H9 (cell line): Measurements from ENCODE around the gene ATPAF2. TPM values are rescaled to one million over a fixed set of nuclear protein-coding genes. Genes with fewer than 3 reads are reported as not detected.

Source experiments
- DNase-seq: peaks from one replicate; pipeline ENCODE4 v3.0.0-alpha.2; 2017
- H2AFZ ChIP-seq: one replicate; pipeline ENCODE4 v1.6.1; 2013; ENCODE audit warnings: mild to moderate bottlenecking, low read length, control low read depth, moderate library complexity
- H2AK5ac ChIP-seq: 2 replicates; pipeline ENCODE4 v1.6.1; 2013; ENCODE audit warnings: low read length, control low read depth, mixed read lengths; ENCODE audit not compliant: insufficient read length
- H2BK120ac ChIP-seq: one replicate; pipeline ENCODE4 v1.6.1; 2013; ENCODE audit warnings: low read depth, mild to moderate bottlenecking, low read length, control low read depth, inconsistent platforms; ENCODE audit not compliant: poor library complexity, severe bottlenecking
- H2BK12ac ChIP-seq: 2 replicates; pipeline ENCODE4 v1.6.1; 2013; ENCODE audit warnings: low read length, control low read depth, mixed read lengths, low read depth; ENCODE audit not compliant: insufficient read length
- H2BK15ac ChIP-seq: 2 replicates; pipeline ENCODE4 v1.6.1; 2013; ENCODE audit warnings: low read depth, low read length, control low read depth
- H2BK20ac ChIP-seq: one replicate; pipeline ENCODE4 v1.6.1; 2013; ENCODE audit warnings: low read depth, mild to moderate bottlenecking, low read length, control low read depth, inconsistent platforms; ENCODE audit not compliant: poor library complexity, severe bottlenecking
- H2BK5ac ChIP-seq: 2 replicates; pipeline ENCODE4 v1.6.1; 2013; ENCODE audit warnings: low read length, control low read depth, mixed read lengths; ENCODE audit not compliant: insufficient read length
- H3K14ac ChIP-seq: 2 replicates; pipeline ENCODE4 v1.6.1; 2013; ENCODE audit warnings: low read length, control low read depth; ENCODE audit not compliant: insufficient read depth
- H3K18ac ChIP-seq: 2 replicates; pipeline ENCODE4 v1.6.1; 2013; ENCODE audit warnings: low read depth, mild to moderate bottlenecking, mixed read lengths, low read length, control low read depth; ENCODE audit not compliant: insufficient read length
- H3K23ac ChIP-seq: 2 replicates; pipeline ENCODE4 v1.6.1; 2013; ENCODE audit warnings: low read length, control low read depth, mixed read lengths, low read depth; ENCODE audit not compliant: insufficient read length
- H3K23me2 ChIP-seq: 2 replicates; pipeline ENCODE4 v1.6.1; 2013; ENCODE audit warnings: low read depth, mild to moderate bottlenecking, mixed read lengths, low read length, control low read depth; ENCODE audit not compliant: insufficient read length, poor library complexity, severe bottlenecking
- H3K27ac ChIP-seq: 2 replicates; pipeline ENCODE4 v1.5.1; 2013; ENCODE audit warnings: low read length, control low read depth, mixed read lengths, low read depth; ENCODE audit not compliant: insufficient read length
- H3K27me3 ChIP-seq: 2 replicates; pipeline ENCODE4 v1.6.1; 2013; ENCODE audit warnings: low read length, control low read depth, inconsistent platforms; ENCODE audit not compliant: insufficient read depth
- H3K4ac ChIP-seq: 2 replicates; pipeline ENCODE4 v1.6.1; 2013; ENCODE audit warnings: low read depth, mild to moderate bottlenecking, control low read depth, inconsistent platforms, low read length, moderate library complexity
- H3K4me1 ChIP-seq: 2 replicates; pipeline ENCODE4 v1.6.1; 2013; ENCODE audit warnings: low read length, control low read depth, inconsistent platforms; ENCODE audit not compliant: insufficient read depth
- H3K4me2 ChIP-seq: 2 replicates; pipeline ENCODE4 v1.6.1; 2013; ENCODE audit warnings: low read length, control low read depth, mixed read lengths; ENCODE audit not compliant: insufficient read length, insufficient read depth
- H3K56ac ChIP-seq: 2 replicates; pipeline ENCODE4 v1.6.1; 2013; ENCODE audit warnings: low read depth, mild to moderate bottlenecking, mixed read lengths, low read length, control low read depth; ENCODE audit not compliant: insufficient read length
- H3K79me1 ChIP-seq: 2 replicates; pipeline ENCODE4 v1.6.1; 2013; ENCODE audit warnings: low read depth, mild to moderate bottlenecking, moderate library complexity, low read length, control low read depth, inconsistent platforms; ENCODE audit not compliant: insufficient read depth, poor library complexity, severe bottlenecking
- H3K79me2 ChIP-seq: 2 replicates; pipeline ENCODE4 v1.6.1; 2013; ENCODE audit warnings: low read length, control low read depth, inconsistent platforms; ENCODE audit not compliant: insufficient read depth
- H3K9ac ChIP-seq: 2 replicates; pipeline ENCODE4 v1.6.1; 2013; ENCODE audit warnings: low read length, control low read depth, mixed read lengths; ENCODE audit not compliant: insufficient read length; ENCODE audit errors: extremely low read depth
- H3K9me3 ChIP-seq: one replicate; pipeline ENCODE4 v1.6.1; 2013; ENCODE audit warnings: low read depth, low read length, inconsistent platforms; ENCODE audit not compliant: control insufficient read depth
- H3T11ph ChIP-seq: one replicate; pipeline ENCODE4 v1.6.1; 2013; ENCODE audit warnings: mild to moderate bottlenecking, low read length, control low read depth, inconsistent platforms
- H4K20me1 ChIP-seq: one replicate; pipeline ENCODE4 v1.6.1; 2013; ENCODE audit not compliant: control insufficient read depth, insufficient read length, insufficient read depth
- H4K5ac ChIP-seq: 2 replicates; pipeline ENCODE4 v1.6.1; 2013; ENCODE audit warnings: low read depth, mild to moderate bottlenecking, mixed read lengths, low read length, control low read depth; ENCODE audit not compliant: insufficient read length
- H4K8ac ChIP-seq: replicated peaks from 2 replicates; pipeline ENCODE4 v1.6.1; 2013; ENCODE audit warnings: low read length, control low read depth, mixed read lengths, low read depth; ENCODE audit not compliant: insufficient read length
- H4K91ac ChIP-seq: 2 replicates; pipeline ENCODE4 v1.6.1; 2013; ENCODE audit warnings: low read depth, mild to moderate bottlenecking, moderate library complexity, mixed read lengths, low read length, control low read depth; ENCODE audit not compliant: insufficient read length
- H3K27ac Mint-ChIP-seq, 3 experiments: 2 replicates in 2 of 3; 3 replicates in 1 of 3; pipeline ENCODE4 v1.8.0; 2020 to 2021; ENCODE audit warnings: mixed read lengths in 3 of 3, mild to moderate bottlenecking in 1 of 3, moderate library complexity in 1 of 3
- H3K27me3 Mint-ChIP-seq: 2 replicates; pipeline ENCODE4 v1.8.0; 2021; ENCODE audit warnings: low read depth, mild to moderate bottlenecking, moderate library complexity, mixed read lengths
- H3K36me3 Mint-ChIP-seq, 3 experiments: 2 replicates in 2 of 3; 3 replicates in 1 of 3; pipeline ENCODE4 v1.8.0; 2020 to 2021; ENCODE audit warnings: low read depth in 3 of 3, mixed read lengths in 3 of 3; ENCODE audit not compliant: insufficient read depth in 1 of 3
- H3K4me1 Mint-ChIP-seq, 2 experiments: 2 replicates each; pipeline ENCODE4 v1.8.0; 2020; ENCODE audit warnings: mixed read lengths in 2 of 2
- H3K4me3 Mint-ChIP-seq, 2 experiments: 2 replicates in 1 of 2; 3 replicates in 1 of 2; pipeline ENCODE4 v1.8.0; 2020 to 2021; ENCODE audit warnings: mild to moderate bottlenecking in 2 of 2, mixed read lengths in 2 of 2, moderate library complexity in 1 of 2
- H3K9me3 Mint-ChIP-seq, 2 experiments: 2 replicates in 1 of 2; 3 replicates in 1 of 2; pipeline ENCODE4 v1.8.0; 2020; ENCODE audit warnings: mild to moderate bottlenecking in 2 of 2, mixed read lengths in 2 of 2, moderate library complexity in 1 of 2
- CTCF ChIP-seq: fragments of 200-600 bp; sonication (generic); conservative IDR thresholded peaks from 3 replicates; pipeline ENCODE4 v1.8.0; 2021; ENCODE audit warnings: antibody characterized with exemption, mild to moderate bottlenecking
- WGBS: extraction: QIAGEN DNeasy Blood & Tissue Kit; methylation state at CpG from one replicate; pipeline ENCODE4 v1.1.7; 2013; ENCODE audit warnings: missing lambda C conversion rate, low lambda C conversion rate, mixed read lengths; ENCODE audit not compliant: insufficient read length; ENCODE audit errors: extremely low coverage; 5-methylcytosine and 5-hydroxymethylcytosine counted together
- total RNA-seq: library from RNA; stranded (reverse); gene quantifications from 2 replicates; pipeline ENCODE4 v1.2.1, GENCODE V29; 2021

The ATPAF2 gene
- total RNA-seq, 1 experiment from 2014 or later: 21.4 TPM

GRCh38 chr17:18011286-18011685, 27.7 kb downstream of the ATPAF2 start:
- no CpG with 5 or more reads among the region's 5 CpGs for WGBS

More at GRCh38 chr17:18011286-18011685, 27.7 kb downstream of the ATPAF2 start:
- Histone ChIP-seq H2BK20ac (no peak overlapping the region), H3K23me2 (no peaks in the 10 kb centered on the region), H3K4me2 (no peak overlapping the region), H3K9me3 (no peaks in the 10 kb centered on the region), H3K79me2 (no peaks in the 10 kb centered on the region), H4K8ac (no peak overlapping the region), H4K91ac (no peak overlapping the region), H2BK15ac (no peak overlapping the region), H4K5ac (no peak overlapping the region), H2BK5ac (no peak overlapping the region), H3K4me1 (no peaks in the 10 kb centered on the region), H2AK5ac (no peak overlapping the region), H3K9ac (no peak overlapping the region), H4K20me1 (no peaks in the 10 kb centered on the region), H2BK120ac (no peak overlapping the region), H3K23ac (no peak overlapping the region), H3K27me3 (no peaks in the 10 kb centered on the region), H3K27ac (no peak overlapping the region), H2BK12ac (no peak overlapping the region), H3K14ac (no peak overlapping the region; the same call in 1 of the 2 replicates), H2AFZ (no peak overlapping the region), H3K79me1 (no peaks in the 10 kb centered on the region), H3T11ph (no peak overlapping the region), H3K4ac (no peak overlapping the region), H3K56ac (no peak overlapping the region), H3K18ac (no peak overlapping the region)
- H3K4me1 Mint-ChIP-seq: peaks cover 7 to 14% of the 10 kb centered on the region in 2 experiments
- no peak for DNase-seq
- no peaks in the 10 kb centered on the region; the same call in 1 of the 2 replicates for H3K27me3 Mint-ChIP-seq
- H3K9me3 Mint-ChIP-seq: no peaks in the 10 kb centered on the region
- H3K27ac Mint-ChIP-seq: no peak overlapping the region
- H3K36me3 Mint-ChIP-seq: peaks cover 0 to 3% (median 0%) of the 10 kb centered on the region in 3 experiments; a peak in 3 of 7 replicates
- H3K4me3 Mint-ChIP-seq: no peak overlapping the region
- TF ChIP-seq CTCF: no peak
